Chondrocyte (in vitro differentiated cells): Measurements from ENCODE around the gene FAM107B. TPM values are rescaled to one million over a fixed set of nuclear protein-coding genes. Genes with fewer than 3 reads are reported as not detected.
A peak's percentile ranks its signal among the peaks of the same experiment; 100 is the strongest.

Experiments used
- DNase-seq: peaks from one replicate; pipeline ENCODE4 v3.0.0; 2021; ENCODE audit warnings: mixed read lengths, low spot score
- H3K27ac Mint-ChIP-seq: one replicate; pipeline ENCODE4 v1.8.0; 2021; ENCODE audit warnings: mild to moderate bottlenecking, moderate library complexity, mixed read lengths; ENCODE audit not compliant: unreplicated experiment
- H3K27me3 Mint-ChIP-seq: 2 replicates; pipeline ENCODE4 v1.8.0; 2021; ENCODE audit warnings: low read depth, mixed read lengths
- H3K36me3 Mint-ChIP-seq: 2 replicates; pipeline ENCODE4 v1.8.0; 2021; ENCODE audit warnings: low read depth, mixed read lengths
- H3K4me1 Mint-ChIP-seq: 2 replicates; pipeline ENCODE4 v1.8.0; 2021; ENCODE audit warnings: low read depth, mild to moderate bottlenecking, mixed read lengths
- H3K4me3 Mint-ChIP-seq: one replicate; pipeline ENCODE4 v1.8.0; 2021; ENCODE audit warnings: mild to moderate bottlenecking, moderate library complexity, mixed read lengths; ENCODE audit not compliant: unreplicated experiment
- H3K9me3 Mint-ChIP-seq: 2 replicates; pipeline ENCODE4 v1.8.0; 2021; ENCODE audit warnings: low read depth, mixed read lengths
- CTCF ChIP-seq: fragments of 200-600 bp; sonication (generic); IDR thresholded peaks from 2 replicates; pipeline ENCODE4 v1.5.0; 2021; ENCODE audit warnings: antibody characterized with exemption, mild to moderate bottlenecking, moderate library complexity
- total RNA-seq: library from RNA; stranded (reverse); gene quantifications from 3 replicates; pipeline ENCODE4 v1.2.1, GENCODE V29; 2021

FAM107B gene
- total RNA-seq, 1 donor from 2014 or later, result 29.1 TPM

- peaks cover 12% of the 10 kb centered on the region for H3K4me1 Mint-ChIP-seq
- no peaks in the 10 kb centered on the region for H3K27me3 Mint-ChIP-seq
- no peak overlapping the region for H3K27ac Mint-ChIP-seq
- TF ChIP-seq CTCF, result no peak
- H3K4me3 Mint-ChIP-seq, result no peak overlapping the region
- no peak for DNase-seq
- no peaks in the 10 kb centered on the region for H3K9me3 Mint-ChIP-seq
- peaks cover 1% of the 10 kb centered on the region for H3K36me3 Mint-ChIP-seq
Measured at GRCh38 chr10:14545827-14546226, 228.9 kb downstream of the FAM107B start.

GRCh38 chr10:14543904-14544210 lies 230.8 kb downstream of the FAM107B start:
- Mint-ChIP-seq H3K4me1 (peaks cover 15% of the 10 kb centered on the region), H3K4me3 (no peak overlapping the region), H3K9me3 (no peaks in the 10 kb centered on the region), H3K27ac (no peak overlapping the region), H3K27me3 (no peaks in the 10 kb centered on the region), H3K36me3 (peaks cover 1% of the 10 kb centered on the region)
- no peak for TF ChIP-seq CTCF
- DNase-seq, result no peak

GRCh38 chr10:14543046-14543903 lies 231.4 kb downstream of the FAM107B start:
- no peak for DNase-seq
- peak; percentile 72 for TF ChIP-seq CTCF

GRCh38 chr10:14541379-14541778 lies 233.3 kb downstream of the FAM107B start:
- no peak for DNase-seq
- H3K4me3 Mint-ChIP-seq, result no peak overlapping the region
- peaks cover 1% of the 10 kb centered on the region for H3K36me3 Mint-ChIP-seq
- H3K27me3 Mint-ChIP-seq, result no peaks in the 10 kb centered on the region
- no peak overlapping the region for H3K27ac Mint-ChIP-seq
- H3K9me3 Mint-ChIP-seq, result no peaks in the 10 kb centered on the region
- H3K4me1 Mint-ChIP-seq, result peaks cover 12% of the 10 kb centered on the region
- TF ChIP-seq CTCF, result no peak

More at GRCh38 chr10:14543046-14543903, 231.4 kb downstream of the FAM107B start:
- no peaks in the 10 kb centered on the region for H3K9me3 Mint-ChIP-seq
- no peak overlapping the region for H3K27ac Mint-ChIP-seq
- peaks cover 15% of the 10 kb centered on the region for H3K4me1 Mint-ChIP-seq
- H3K4me3 Mint-ChIP-seq, result no peak overlapping the region
- peaks cover 1% of the 10 kb centered on the region for H3K36me3 Mint-ChIP-seq
- no peaks in the 10 kb centered on the region for H3K27me3 Mint-ChIP-seq

GRCh38 chr10:14540611-14541010 lies 234.1 kb downstream of the FAM107B start:
- no peaks in the 10 kb centered on the region for H3K27me3 Mint-ChIP-seq
- DNase-seq, result no peak
- no peak overlapping the region for H3K27ac Mint-ChIP-seq
- TF ChIP-seq CTCF, result no peak
- H3K9me3 Mint-ChIP-seq, result no peaks in the 10 kb centered on the region
- peaks cover 1% of the 10 kb centered on the region for H3K36me3 Mint-ChIP-seq
- H3K4me3 Mint-ChIP-seq, result no peak overlapping the region
- peaks cover 7% of the 10 kb centered on the region for H3K4me1 Mint-ChIP-seq
